Measurements from ENCODE around the gene LRRTM1.
A peak's percentile ranks its signal among the peaks of the same experiment; 100 is the strongest.

Gene LRRTM1

DNA sequence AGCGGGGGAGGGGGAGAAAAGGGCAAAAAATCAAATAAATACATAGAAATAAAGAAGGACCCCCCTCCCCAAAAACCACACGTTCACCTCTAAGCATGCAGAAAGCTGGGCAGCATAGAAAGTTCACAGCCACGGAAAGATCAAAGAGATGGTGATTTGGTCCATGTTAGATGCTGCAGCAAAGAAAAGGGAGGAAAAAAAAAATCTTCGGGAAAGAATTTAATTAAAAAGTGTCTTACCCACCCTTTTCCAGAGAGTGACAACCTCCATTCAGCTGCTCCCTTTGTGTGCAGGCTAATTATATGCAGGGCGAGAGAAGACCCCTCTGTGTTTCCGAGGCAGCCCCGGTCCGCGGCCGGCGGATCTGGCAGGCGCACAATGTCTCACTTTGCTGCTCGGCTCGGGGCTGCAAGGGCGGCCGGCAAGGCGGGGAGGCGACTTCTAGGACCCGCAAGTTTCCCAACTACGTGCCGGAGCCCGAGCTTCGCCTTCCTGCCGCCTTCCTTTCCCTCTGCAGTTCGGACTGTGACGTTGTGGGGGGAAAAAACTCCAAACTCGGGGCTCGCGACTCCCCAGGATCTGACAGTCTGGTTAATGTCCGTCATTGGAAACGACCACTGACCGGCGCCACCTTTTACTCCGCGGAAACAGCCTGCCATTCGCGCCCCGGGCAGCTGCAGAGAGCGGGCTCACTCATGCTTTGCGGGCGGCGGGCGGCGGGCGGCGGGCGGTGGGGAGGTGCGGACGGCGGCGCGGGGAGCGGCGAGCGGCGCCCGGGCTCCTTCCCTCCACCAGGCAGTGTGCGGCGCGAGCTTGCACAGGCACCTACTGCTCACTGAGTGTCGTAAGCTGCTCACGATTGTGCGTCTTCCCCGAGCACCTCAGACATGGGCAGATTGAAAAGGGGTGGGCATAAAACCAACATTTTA is at the start of gene LRRTM1:
Gene LRRTM1 (minus strand): TSS at position 844 of the 929 bp plus-strand sequence. CDS start 933 bp downstream, outside the sequence.
- peak within 1 kb of the TSS; percentile 48 for H3K4me3 ChIP-seq (ENCODE audit: low read depth, low read length)
- H3K27ac ChIP-seq (ENCODE audit: extremely low read depth, low read depth, low read length), result no peak within 1 kb of the TSS
- ChIA-PET CTCF (interaction anchor here (1.5 kb wide), 1 partner anchor 194 kb away, joined by 4 read pairs; no protein-coding TSS in a partner anchor), POLR2A (no interaction called here)
- H3K4me1 ChIP-seq (ENCODE audit: control insufficient read depth, insufficient read depth, low read length), result no peaks in the 10 kb centered on the region
- TF ChIP-seq KLF7 (tag by site-specific recombination; IDR thresholded peaks at IDR 0.05; ENCODE audit: borderline replicate concordance) (no peak), TCF7L2 (IDR thresholded peaks at IDR 0.05; ENCODE audit: borderline replicate concordance, low read depth, low read length) (peak; percentile 77), ZNF335 (tag by site-specific recombination; conservative IDR thresholded peaks at IDR 0.05) (peak; percentile 31; the same call in 1 of the 2 replicates)
- H3K9me3 ChIP-seq (ENCODE audit: control insufficient read depth, insufficient read depth, low read depth, low read length), result no peaks in the 10 kb centered on the region
- H3K36me3 ChIP-seq (ENCODE audit: control insufficient read depth in 2 of 2, insufficient read depth in 1 of 2, low read length in 2 of 2), result no peaks in the 10 kb centered on the region

- no peaks in the 10 kb centered on the region for H3K36me3 ChIP-seq (ENCODE audit: control insufficient read depth in 2 of 2, insufficient read depth in 1 of 2, low read length in 2 of 2)
- no peak overlapping the region for H3K4me3 ChIP-seq (ENCODE audit: low read depth, low read length)
- no peak overlapping the region for H3K27ac ChIP-seq (ENCODE audit: extremely low read depth, low read depth, low read length)
- TF ChIP-seq OVOL3 (tag by site-specific recombination; IDR thresholded peaks at IDR 0.05) (no peak), GLI4 (tag by site-specific recombination; IDR thresholded peaks at IDR 0.05) (no peak), ZBTB1 (tag by site-specific recombination; IDR thresholded peaks at IDR 0.05) (no peak), ZNF354C (tag by site-specific recombination; IDR thresholded peaks at IDR 0.05; ENCODE audit: borderline replicate concordance, low read depth) (no peak), ZNF610 (tag by site-specific recombination; IDR thresholded peaks at IDR 0.05; ENCODE audit: borderline replicate concordance) (no peak), ZBTB21 (tag by site-specific recombination; IDR thresholded peaks at IDR 0.05) (no peak), ZNF24 (tag by site-specific recombination; IDR thresholded peaks at IDR 0.05) (no peak), ZNF404 (tag by site-specific recombination; IDR thresholded peaks at IDR 0.05) (no peak), ZNF48 (tag by site-specific recombination; IDR thresholded peaks at IDR 0.05) (no peak), ZNF26 (tag by site-specific recombination; IDR thresholded peaks at IDR 0.05) (no peak), ZNF202 (tag by site-specific recombination; IDR thresholded peaks at IDR 0.05; ENCODE audit: borderline replicate concordance) (no peak), ZNF529 (tag by site-specific recombination; IDR thresholded peaks at IDR 0.05; ENCODE audit: insufficient replicate concordance) (no peak)
- TF ChIP-seq, protein P1, sequence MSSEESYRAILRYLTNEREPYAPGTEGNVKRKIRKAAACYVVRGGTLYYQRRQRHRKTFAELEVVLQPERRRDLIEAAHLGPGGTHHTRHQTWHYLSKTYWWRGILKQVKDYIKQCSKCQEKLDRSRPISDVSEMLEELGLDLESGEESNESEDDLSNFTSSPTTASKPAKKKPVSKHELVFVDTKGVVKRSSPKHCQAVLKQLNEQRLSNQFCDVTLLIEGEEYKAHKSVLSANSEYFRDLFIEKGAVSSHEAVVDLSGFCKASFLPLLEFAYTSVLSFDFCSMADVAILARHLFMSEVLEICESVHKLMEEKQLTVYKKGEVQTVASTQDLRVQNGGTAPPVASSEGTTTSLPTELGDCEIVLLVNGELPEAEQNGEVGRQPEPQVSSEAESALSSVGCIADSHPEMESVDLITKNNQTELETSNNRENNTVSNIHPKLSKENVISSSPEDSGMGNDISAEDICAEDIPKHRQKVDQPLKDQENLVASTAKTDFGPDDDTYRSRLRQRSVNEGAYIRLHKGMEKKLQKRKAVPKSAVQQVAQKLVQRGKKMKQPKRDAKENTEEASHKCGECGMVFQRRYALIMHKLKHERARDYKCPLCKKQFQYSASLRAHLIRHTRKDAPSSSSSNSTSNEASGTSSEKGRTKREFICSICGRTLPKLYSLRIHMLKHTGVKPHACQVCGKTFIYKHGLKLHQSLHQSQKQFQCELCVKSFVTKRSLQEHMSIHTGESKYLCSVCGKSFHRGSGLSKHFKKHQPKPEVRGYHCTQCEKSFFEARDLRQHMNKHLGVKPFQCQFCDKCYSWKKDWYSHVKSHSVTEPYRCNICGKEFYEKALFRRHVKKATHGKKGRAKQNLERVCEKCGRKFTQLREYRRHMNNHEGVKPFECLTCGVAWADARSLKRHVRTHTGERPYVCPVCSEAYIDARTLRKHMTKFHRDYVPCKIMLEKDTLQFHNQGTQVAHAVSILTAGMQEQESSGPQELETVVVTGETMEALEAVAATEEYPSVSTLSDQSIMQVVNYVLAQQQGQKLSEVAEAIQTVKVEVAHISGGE (tag by site-specific recombination; conservative IDR thresholded peaks at IDR 0.05; ENCODE audit: low read depth), result no peak
- ChIA-PET POLR2A (interaction anchor here (0.6 kb wide), 1 partner anchor 13 kb away, joined by 3 read pairs; no protein-coding TSS in a partner anchor), CTCF (interaction anchor here (0.7 kb wide), 1 partner anchor 26 kb away, joined by 3 read pairs; no protein-coding TSS in a partner anchor)
- H3K9me3 ChIP-seq (ENCODE audit: control insufficient read depth, insufficient read depth, low read depth, low read length), result no peaks in the 10 kb centered on the region
- no peaks in the 10 kb centered on the region for H3K4me1 ChIP-seq (ENCODE audit: control insufficient read depth, insufficient read depth, low read length)
Measured at GRCh38 chr2:80351231-80351630, 46.7 kb upstream of the LRRTM1 start.
